K562 (cell line): ENCODE data around the gene CCNL2.

ENCODE experiments used
- CREM ChIP-seq: IDR thresholded peaks from 2 replicates; pipeline ENCODE4 v1.6.1; 2014; ENCODE audit warnings: antibody characterized with exemption, low read depth
- MTF1 ChIP-seq: fragments of 250-450 bp; sonication (Bioruptor Pico); IDR thresholded peaks from 2 replicates; pipeline ENCODE4 v1.9.0; 2021; ENCODE audit warnings: moderate library complexity, mild to moderate bottlenecking, inconsistent platforms, borderline replicate concordance
- RAD51 ChIP-seq: fragments of 450-650 bp; IDR thresholded peaks from 2 replicates; pipeline ENCODE4 v1.7.1; 2016; ENCODE audit warnings: low read depth, mild to moderate bottlenecking, borderline replicate concordance
- TARDBP ChIP-seq: fragments of 450-650 bp; IDR thresholded peaks from 2 replicates; pipeline ENCODE4 v1.6.1; 2016
- TF ChIP-seq, protein P1 (sequence below), 2 experiments: fragments of 450-650 bp; formaldehyde crosslinking in 1 of 2; IDR thresholded peaks; 2 replicates each; pipeline versions ENCODE4 v1.4.0 to v1.6.1; 2014 to 2020; ENCODE audit warnings: mild to moderate bottlenecking in 2 of 2, borderline replicate concordance in 1 of 2, low read depth in 1 of 2
- TF ChIP-seq, protein P2 (sequence below): fragments of 450-650 bp; IDR thresholded peaks from one replicate; pipeline ENCODE4 v1.6.1; 2018; ENCODE audit warnings: mild to moderate bottlenecking, moderate library complexity; ENCODE audit not compliant: partially characterized antibody
- TF ChIP-seq, protein P3 (sequence below), 3 experiments: IDR thresholded peaks in 2 of 3; conservative IDR thresholded peaks in 1 of 3; 2 replicates each; pipeline ENCODE4 v1.5.1; 2011 to 2012; ENCODE audit warnings: low read length in 3 of 3, mild to moderate bottlenecking in 3 of 3, control low read depth in 2 of 3, improper control_type of control experiment in 1 of 3, inconsistent platforms in 1 of 3, low read depth in 1 of 3, mixed read lengths in 1 of 3, moderate library complexity in 1 of 3; ENCODE audit not compliant: insufficient read depth in 2 of 3

DNA sequence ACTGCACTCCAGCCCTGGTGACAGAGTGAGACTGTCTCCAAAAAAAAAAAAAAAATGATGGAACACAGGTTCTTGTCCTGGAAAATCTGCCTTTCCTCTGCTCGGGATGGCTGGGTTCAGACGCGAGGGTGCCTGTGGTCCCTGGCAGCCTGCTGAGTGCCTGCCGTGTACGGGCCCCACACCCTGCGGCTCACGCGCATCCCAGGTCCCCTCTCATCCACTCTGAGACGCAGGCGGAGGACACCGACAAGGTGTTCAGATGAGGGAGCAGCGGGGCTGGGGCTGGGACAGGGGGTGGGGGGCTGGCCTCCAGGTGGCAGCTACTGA is 26.3 kb upstream of the CCNL2 start:
- no peak for TF ChIP-seq CREM
- TF ChIP-seq, protein P1, sequence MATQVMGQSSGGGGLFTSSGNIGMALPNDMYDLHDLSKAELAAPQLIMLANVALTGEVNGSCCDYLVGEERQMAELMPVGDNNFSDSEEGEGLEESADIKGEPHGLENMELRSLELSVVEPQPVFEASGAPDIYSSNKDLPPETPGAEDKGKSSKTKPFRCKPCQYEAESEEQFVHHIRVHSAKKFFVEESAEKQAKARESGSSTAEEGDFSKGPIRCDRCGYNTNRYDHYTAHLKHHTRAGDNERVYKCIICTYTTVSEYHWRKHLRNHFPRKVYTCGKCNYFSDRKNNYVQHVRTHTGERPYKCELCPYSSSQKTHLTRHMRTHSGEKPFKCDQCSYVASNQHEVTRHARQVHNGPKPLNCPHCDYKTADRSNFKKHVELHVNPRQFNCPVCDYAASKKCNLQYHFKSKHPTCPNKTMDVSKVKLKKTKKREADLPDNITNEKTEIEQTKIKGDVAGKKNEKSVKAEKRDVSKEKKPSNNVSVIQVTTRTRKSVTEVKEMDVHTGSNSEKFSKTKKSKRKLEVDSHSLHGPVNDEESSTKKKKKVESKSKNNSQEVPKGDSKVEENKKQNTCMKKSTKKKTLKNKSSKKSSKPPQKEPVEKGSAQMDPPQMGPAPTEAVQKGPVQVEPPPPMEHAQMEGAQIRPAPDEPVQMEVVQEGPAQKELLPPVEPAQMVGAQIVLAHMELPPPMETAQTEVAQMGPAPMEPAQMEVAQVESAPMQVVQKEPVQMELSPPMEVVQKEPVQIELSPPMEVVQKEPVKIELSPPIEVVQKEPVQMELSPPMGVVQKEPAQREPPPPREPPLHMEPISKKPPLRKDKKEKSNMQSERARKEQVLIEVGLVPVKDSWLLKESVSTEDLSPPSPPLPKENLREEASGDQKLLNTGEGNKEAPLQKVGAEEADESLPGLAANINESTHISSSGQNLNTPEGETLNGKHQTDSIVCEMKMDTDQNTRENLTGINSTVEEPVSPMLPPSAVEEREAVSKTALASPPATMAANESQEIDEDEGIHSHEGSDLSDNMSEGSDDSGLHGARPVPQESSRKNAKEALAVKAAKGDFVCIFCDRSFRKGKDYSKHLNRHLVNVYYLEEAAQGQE (IDR thresholded peaks at IDR 0.05; ENCODE audit: borderline replicate concordance): no peak
- TF ChIP-seq, protein P1 (CRISPR knock-in tag; IDR thresholded peaks at IDR 0.05; ENCODE audit: low read depth): no peak
- TF ChIP-seq, protein P2, sequence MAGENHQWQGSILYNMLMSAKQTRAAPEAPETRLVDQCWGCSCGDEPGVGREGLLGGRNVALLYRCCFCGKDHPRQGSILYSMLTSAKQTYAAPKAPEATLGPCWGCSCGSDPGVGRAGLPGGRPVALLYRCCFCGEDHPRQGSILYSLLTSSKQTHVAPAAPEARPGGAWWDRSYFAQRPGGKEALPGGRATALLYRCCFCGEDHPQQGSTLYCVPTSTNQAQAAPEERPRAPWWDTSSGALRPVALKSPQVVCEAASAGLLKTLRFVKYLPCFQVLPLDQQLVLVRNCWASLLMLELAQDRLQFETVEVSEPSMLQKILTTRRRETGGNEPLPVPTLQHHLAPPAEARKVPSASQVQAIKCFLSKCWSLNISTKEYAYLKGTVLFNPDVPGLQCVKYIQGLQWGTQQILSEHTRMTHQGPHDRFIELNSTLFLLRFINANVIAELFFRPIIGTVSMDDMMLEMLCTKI: no peak
- no peak for TF ChIP-seq TARDBP
- TF ChIP-seq, protein P3, sequence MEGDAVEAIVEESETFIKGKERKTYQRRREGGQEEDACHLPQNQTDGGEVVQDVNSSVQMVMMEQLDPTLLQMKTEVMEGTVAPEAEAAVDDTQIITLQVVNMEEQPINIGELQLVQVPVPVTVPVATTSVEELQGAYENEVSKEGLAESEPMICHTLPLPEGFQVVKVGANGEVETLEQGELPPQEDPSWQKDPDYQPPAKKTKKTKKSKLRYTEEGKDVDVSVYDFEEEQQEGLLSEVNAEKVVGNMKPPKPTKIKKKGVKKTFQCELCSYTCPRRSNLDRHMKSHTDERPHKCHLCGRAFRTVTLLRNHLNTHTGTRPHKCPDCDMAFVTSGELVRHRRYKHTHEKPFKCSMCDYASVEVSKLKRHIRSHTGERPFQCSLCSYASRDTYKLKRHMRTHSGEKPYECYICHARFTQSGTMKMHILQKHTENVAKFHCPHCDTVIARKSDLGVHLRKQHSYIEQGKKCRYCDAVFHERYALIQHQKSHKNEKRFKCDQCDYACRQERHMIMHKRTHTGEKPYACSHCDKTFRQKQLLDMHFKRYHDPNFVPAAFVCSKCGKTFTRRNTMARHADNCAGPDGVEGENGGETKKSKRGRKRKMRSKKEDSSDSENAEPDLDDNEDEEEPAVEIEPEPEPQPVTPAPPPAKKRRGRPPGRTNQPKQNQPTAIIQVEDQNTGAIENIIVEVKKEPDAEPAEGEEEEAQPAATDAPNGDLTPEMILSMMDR (IDR thresholded peaks at IDR 0.05 in 2 of 3, conservative IDR thresholded peaks at IDR 0.05 in 1 of 3; ENCODE audit: insufficient read depth in 2 of 3, low read depth in 1 of 3, low read length in 3 of 3): no peak
- TF ChIP-seq RAD51: no peak
- TF ChIP-seq MTF1 (CRISPR knock-in tag): no peak
